CD4-positive, alpha-beta T cell treated with Interleukin-15 for 4 hours (primary cell): Measurements from ENCODE around the gene PDCD1.

Source experiments
- DNase-seq: peaks from one replicate; pipeline ENCODE4 v3.0.0-alpha.2; 2020; ENCODE audit warnings: low spot score

The PDCD1 gene

GRCh38 chr2:241852116-241852980, 6.3 kb downstream of the PDCD1 start:
- no peak for DNase-seq

- DNase-seq = no peak
Measured at GRCh38 chr2:241851325-241852115, 7.2 kb downstream of the PDCD1 start.

GRCh38 chr2:241850544-241851324, 8.0 kb downstream of the PDCD1 start:
- DNase-seq = no peak

- DNase-seq = no peak
Measured at GRCh38 chr2:241849616-241850543, 8.8 kb downstream of the PDCD1 start.

- no peak for DNase-seq
Measured at GRCh38 chr2:241848761-241849615, 9.7 kb downstream of the PDCD1 start.

GRCh38 chr2:241846406-241846805, 12.3 kb downstream of the PDCD1 start:
- DNase-seq = no peak

- no peak for DNase-seq
Measured at GRCh38 chr2:241844831-241845578, 13.7 kb downstream of the PDCD1 start.

- DNase-seq = peak; percentile 71
Measured at GRCh38 chr2:241844066-241844728, 14.5 kb downstream of the PDCD1 start.

GRCh38 chr2:241843321-241844065, 15.2 kb downstream of the PDCD1 start:
- DNase-seq = no peak

GRCh38 chr2:241842620-241843211, 16.0 kb downstream of the PDCD1 start:
- DNase-seq = peak; percentile 45

- no peak for DNase-seq
Measured at GRCh38 chr2:241842067-241842415, 16.7 kb downstream of the PDCD1 start.

- DNase-seq = no peak
Measured at GRCh38 chr2:241841181-241842066, 17.3 kb downstream of the PDCD1 start.

- DNase-seq = no peak
Measured at GRCh38 chr2:241837197-241837965, 21.3 kb downstream of the PDCD1 start.

- no peak for DNase-seq
Measured at GRCh38 chr2:241836292-241836691, 22.4 kb downstream of the PDCD1 start.

- DNase-seq = no peak
Measured at GRCh38 chr2:241835611-241836010, 23.1 kb downstream of the PDCD1 start.
